H54 (cell line): Measurements from ENCODE around the gene LRRC4.

Source experiments
- DNase-seq: peaks from one replicate; pipeline ENCODE4 v3.0.0; 2011; ENCODE audit warnings: low spot score, mixed read lengths; ENCODE audit not compliant: insufficient read length
- FAIRE-seq: peaks from 3 replicates; lab custom pipeline; 2011; peaks lifted over from hg19 to GRCh38; lab: Jason Lieb, UNC
- POLR2A ChIP-seq: IDR thresholded peaks from 2 replicates; pipeline ENCODE4 v1.6.1; 2011; ENCODE audit warnings: low read depth, mild to moderate bottlenecking, low read length

The LRRC4 gene

DNA sequence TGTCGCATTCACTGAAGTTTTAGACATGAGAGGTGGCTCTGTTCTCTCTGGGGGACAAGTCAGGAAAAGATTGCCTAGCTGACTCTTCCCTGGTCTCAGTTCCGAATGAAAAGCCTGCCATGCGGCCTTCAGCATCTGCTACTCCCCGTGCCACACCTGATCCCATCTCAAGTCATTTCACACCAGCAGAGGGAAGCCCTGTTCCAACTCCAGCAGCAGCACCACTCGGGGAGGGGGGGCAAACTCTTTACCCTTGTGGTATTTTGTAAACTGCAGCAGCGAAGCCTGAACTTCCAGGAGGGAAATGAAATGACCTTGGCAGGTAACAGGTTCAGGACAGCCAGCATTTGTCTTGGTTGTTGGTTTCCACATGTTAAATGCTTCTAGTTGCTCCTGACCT, 13.8 kb downstream of the LRRC4 start:
- DNase-seq: no peak
- no peak for FAIRE-seq
- no peak for TF ChIP-seq POLR2A

DNA sequence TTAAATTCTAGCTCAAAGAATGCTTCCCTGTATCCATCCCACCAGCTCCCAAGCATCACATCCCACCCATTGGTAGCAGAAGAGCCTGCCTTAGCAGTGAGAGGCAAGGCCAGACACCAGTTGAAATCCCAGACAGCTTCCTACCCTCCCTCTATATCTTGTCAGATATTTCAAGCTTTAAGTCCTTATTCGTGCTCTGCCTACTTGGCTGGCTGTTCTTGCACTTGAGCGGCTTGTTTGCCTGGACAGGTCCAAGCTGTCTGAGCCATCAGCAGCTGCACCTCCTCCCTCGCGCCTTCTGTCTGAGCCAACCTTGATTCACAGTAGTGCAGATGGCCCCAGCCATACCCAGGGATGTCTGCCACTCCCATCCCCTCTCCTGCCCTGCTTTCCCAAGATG, 16.4 kb downstream of the LRRC4 start:
- TF ChIP-seq POLR2A: no peak
- DNase-seq: no peak
- FAIRE-seq: no peak

DNA sequence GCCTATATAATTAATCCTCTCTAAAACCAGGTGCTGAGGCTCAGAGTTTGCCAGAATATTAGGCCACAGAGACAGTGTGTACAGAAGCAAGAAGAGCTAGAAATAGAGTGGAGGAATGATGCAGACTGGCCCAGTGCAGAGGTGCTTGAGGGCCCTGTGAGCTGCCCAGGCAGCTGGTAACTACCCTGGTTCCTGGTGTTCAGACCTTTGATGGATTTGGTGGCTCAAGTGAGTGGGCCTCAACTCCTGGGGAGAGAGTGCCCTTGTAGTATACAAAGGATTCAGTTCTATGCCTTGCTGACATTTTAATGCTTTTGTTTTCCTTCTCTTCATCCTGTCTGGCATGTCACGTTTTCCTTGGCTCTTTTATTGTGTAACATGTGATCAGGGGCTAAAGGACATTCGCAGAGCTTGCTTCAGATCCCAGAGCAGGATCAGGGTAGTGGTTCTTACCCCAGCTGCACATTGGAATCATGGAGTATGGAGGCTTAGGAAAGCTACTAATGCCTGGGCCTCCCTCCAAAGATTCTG, 20.0 kb downstream of the LRRC4 start:
- no peak for FAIRE-seq
- no peak for TF ChIP-seq POLR2A
- no peak for DNase-seq

DNA sequence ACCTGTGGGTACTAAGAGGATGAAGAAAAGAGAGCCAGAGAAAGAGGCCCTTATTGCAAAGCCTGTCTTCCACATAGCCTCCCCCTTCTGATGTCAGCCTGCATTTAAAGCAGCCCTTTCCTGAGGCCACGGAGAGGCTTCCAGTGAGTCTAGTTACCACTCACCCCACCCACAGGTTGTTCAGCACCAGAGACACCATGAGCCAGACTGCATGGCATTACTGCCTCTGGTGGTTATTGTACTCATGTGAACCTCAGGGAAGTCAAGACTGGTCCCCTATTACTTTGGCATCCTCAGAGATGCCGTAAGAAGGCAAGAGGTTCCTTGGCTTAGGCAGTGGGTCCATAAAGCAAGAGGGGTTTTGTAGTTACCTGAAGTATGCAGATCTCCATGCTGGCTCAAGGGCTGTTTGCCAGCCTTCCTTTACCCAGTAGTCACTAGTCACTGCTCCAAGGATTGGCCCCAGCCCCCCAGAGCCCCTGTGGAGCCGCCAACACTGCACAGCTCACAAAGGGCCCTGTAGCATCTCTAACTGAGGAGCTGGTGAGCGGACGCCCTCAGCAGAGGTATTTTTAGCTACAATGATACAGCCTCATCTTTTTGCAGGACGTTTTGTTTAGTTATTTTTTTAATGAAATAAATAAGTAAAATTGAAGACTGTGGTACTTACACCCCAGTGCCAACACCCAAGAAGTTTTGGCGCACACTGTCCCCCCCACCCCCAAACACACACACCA, 20.7 kb downstream of the LRRC4 start:
- TF ChIP-seq POLR2A: no peak
- FAIRE-seq (no peak), DNase-seq (no peak)

DNA sequence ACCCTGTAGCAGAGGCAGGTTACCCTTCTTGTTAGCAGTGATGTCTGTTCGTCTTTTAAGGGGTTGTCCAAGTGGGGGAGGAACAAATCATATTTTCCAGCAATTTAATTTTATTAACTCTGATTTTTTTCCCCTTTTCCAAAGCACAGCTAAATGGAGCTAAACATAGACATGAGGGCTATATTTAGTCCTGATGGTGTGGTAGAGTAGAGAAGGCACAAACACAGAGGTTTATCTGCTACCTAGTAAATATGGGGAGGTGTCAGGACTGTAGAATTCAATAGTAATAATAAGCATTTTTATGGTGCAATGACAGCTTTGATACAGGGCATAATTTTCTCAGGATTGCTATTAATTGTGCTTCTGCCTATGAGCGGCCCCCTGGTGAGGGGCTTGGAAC, 22.5 kb downstream of the LRRC4 start:
- FAIRE-seq (no peak), DNase-seq (no peak)
- TF ChIP-seq POLR2A: no peak

GRCh38 chr7:128008141-128008540, 23.1 kb downstream of the LRRC4 start:
- no peak for TF ChIP-seq POLR2A
- no peak for FAIRE-seq
- no peak for DNase-seq

DNA sequence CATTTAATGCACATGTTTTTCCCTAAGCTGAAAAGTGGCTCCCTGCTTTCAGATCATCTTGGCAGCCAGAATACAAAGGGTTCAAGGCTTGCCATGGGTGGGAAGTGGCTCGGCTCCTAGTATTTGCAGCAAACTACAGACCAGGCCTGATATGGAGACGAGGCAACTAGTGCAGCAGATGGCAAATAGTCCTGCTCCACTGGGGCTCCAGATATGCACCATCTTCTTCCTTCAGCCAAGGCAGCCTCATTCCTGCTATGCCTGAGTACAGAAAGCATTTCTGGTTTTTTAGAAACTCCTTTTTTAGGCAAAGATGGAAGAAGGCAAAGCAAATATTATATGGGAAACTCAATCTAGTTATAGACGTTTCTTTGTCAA, 23.9 kb downstream of the LRRC4 start:
- DNase-seq (no peak), FAIRE-seq (no peak)
- no peak for TF ChIP-seq POLR2A

GRCh38 chr7:128006550-128007302, 24.5 kb downstream of the LRRC4 start:
- no peak for TF ChIP-seq POLR2A
- FAIRE-seq (no peak), DNase-seq (no peak)

DNA sequence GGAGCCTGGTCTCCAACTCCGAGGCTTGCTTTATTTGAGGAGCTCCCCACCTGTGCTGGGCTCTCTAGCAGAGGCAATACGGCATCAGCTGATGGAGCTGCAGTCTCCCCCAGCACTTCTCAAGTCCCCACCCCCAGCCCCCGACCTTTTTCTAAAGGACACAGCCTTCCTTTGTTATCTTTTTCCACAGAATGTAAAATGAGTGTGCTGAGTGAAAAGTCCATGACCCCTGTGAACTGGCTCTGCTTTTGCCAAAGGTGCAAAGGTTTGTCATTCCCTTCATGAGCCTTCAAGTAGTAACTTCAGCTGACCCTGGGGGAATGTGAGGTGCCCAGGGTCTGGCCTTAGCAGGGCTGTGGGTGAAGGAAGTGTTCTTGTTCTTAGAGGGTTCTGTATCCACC, 25.5 kb downstream of the LRRC4 start:
- FAIRE-seq: no peak
- no peak for TF ChIP-seq POLR2A
- DNase-seq: no peak

DNA sequence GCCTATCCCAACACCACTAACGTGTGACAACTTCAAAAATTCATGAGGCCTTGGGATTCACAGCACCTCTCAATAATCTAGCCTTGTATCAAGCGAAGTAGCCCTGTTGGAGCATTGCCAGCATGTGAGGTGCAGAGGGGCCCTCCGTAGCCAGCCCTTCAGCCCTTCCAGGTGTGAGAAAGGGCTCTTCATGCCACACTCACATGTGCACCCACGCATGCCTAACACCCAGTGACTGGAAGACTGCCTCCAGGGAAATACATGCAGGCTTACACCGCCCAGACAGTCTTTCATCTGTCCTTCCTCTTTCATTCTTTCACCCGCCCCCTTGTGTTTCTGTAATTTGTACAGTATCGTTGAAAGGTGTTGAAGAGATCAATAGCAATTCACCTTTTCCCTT, 26.1 kb downstream of the LRRC4 start:
- no peak for DNase-seq
- TF ChIP-seq POLR2A: no peak
- no peak for FAIRE-seq

DNA sequence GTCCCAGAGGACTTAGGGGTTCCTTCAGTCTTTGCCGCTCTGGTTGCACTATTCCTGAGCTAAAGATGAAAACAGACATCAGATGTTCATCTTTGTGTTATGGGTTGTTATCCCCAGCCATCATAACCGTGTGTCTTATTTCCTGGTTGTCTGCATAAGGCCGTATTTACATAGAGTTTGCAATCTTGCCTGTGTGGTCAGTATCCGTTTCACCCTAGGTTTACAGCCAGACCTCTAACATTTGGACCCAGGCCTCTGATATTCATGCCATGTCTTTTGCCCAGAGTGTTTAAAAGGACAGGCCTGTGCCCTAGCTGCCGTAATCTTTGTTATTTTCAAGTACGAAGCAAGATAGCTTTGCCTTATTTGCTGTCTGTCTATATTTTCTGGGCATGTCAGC, 26.6 kb downstream of the LRRC4 start:
- no peak for TF ChIP-seq POLR2A
- DNase-seq: no peak
- FAIRE-seq: no peak

- no peak for FAIRE-seq
- no peak for DNase-seq
- no peak for TF ChIP-seq POLR2A
Observed at GRCh38 chr7:128003787-128004186, 27.4 kb downstream of the LRRC4 start.

- TF ChIP-seq POLR2A: no peak
- DNase-seq: no peak
- no peak for FAIRE-seq
Observed at GRCh38 chr7:128003167-128003566, 28.1 kb downstream of the LRRC4 start.

- FAIRE-seq (no peak), DNase-seq (no peak)
- TF ChIP-seq POLR2A: no peak
Observed at GRCh38 chr7:128000854-128001265, 30.4 kb downstream of the LRRC4 start.
